NB4 (cell line): ENCODE data around the gene CCDC71.

Source experiments
- CTCF ChIP-seq: IDR thresholded peaks from one replicate; pipeline ENCODE4 v1.5.1; 2012; ENCODE audit warnings: low read depth, low read length
- POLR2A ChIP-seq: IDR thresholded peaks from 2 replicates; pipeline ENCODE4 v1.6.1; 2011; ENCODE audit warnings: mild to moderate bottlenecking; ENCODE audit not compliant: insufficient read length; ENCODE audit errors: extremely low read depth

- TF ChIP-seq CTCF (no peak), POLR2A (no peak)
Observed at GRCh38 chr3:49166752-49167556, 823 bp upstream of the CCDC71 start.
